Suprapubic skin (tissue), 4 donors: Measurements from ENCODE around the gene MUC5AC. TPM values are rescaled to one million over a fixed set of nuclear protein-coding genes. Genes with fewer than 3 reads are reported as not detected.

ENCODE experiments used
- DNase-seq, 2 donors: peaks; one replicate each; pipeline ENCODE4 v3.0.0-alpha.2; 2019; ENCODE audit warnings: low spot score in 2 of 2
- H3K27ac ChIP-seq: fragments of 200-600 bp; sonication (generic); one replicate; pipeline ENCODE4 v1.5.1; 2019
- H3K27me3 ChIP-seq: fragments of 200-600 bp; sonication (generic); one replicate; pipeline ENCODE4 v1.5.1; 2019
- H3K36me3 ChIP-seq: fragments of 200-600 bp; sonication (generic); one replicate; pipeline ENCODE4 v1.5.1; 2019
- H3K4me1 ChIP-seq: fragments of 200-600 bp; sonication (generic); one replicate; pipeline ENCODE4 v1.5.1; 2019
- H3K4me3 ChIP-seq: fragments of 200-600 bp; sonication (generic); one replicate; pipeline ENCODE4 v1.5.1; 2019; ENCODE audit warnings: mild to moderate bottlenecking
- H3K9me3 ChIP-seq: fragments of 200-600 bp; sonication (generic); one replicate; pipeline ENCODE4 v1.5.1; 2019
- CTCF ChIP-seq, 2 donors: fragments of 200-600 bp in 1 of 2; fragments of 450-650 bp in 1 of 2; sonication (generic) in 1 of 2; IDR thresholded peaks; one replicate each; pipeline ENCODE4 v1.5.1; 2016 to 2019; ENCODE audit warnings: antibody characterized with exemption in 2 of 2, mild to moderate bottlenecking in 1 of 2, moderate library complexity in 1 of 2
- EP300 ChIP-seq: sonication (generic); formaldehyde crosslinking; IDR thresholded peaks from one replicate; pipeline ENCODE4 v1.6.1; 2017; ENCODE audit warnings: antibody characterized with exemption
- POLR2A ChIP-seq, 2 donors: fragments of 450-650 bp; IDR thresholded peaks; one replicate each; pipeline ENCODE4 v1.6.1; 2017; ENCODE audit warnings: antibody characterized with exemption in 2 of 2, mild to moderate bottlenecking in 2 of 2, moderate library complexity in 2 of 2
- POLR2AphosphoS5 ChIP-seq, 3 donors: sonication (generic); formaldehyde crosslinking; IDR thresholded peaks; one replicate each; pipeline ENCODE4 v1.6.1; 2017; ENCODE audit warnings: antibody characterized with exemption in 3 of 3
- WGBS: methylation state at CpG from one replicate; pipeline ENCODE4 v1.1.5; 2018; 5-methylcytosine and 5-hydroxymethylcytosine counted together
- total RNA-seq, 4 donors: library from RNA; depleted of rRNA; stranded (reverse); fragments of >200 nt; gene quantifications; one replicate each; pipeline ENCODE4 v1.1.0, GENCODE V29; 2016

MUC5AC gene
- total RNA-seq, 4 donors from 2014 or later, result not detected

GRCh38 chr11:1229471-1230120 is 71.8 kb downstream of the MUC5AC start:
- no peaks in the 10 kb centered on the region for H3K9me3 ChIP-seq
- peaks cover 17% of the 10 kb centered on the region for H3K4me1 ChIP-seq
- peaks cover 90% of the 10 kb centered on the region for H3K27me3 ChIP-seq
- DNase-seq, result peak; percentile 44 to 73
- no peaks in the 10 kb centered on the region for H3K36me3 ChIP-seq
- no peak overlapping the region for H3K4me3 ChIP-seq
- H3K27ac ChIP-seq, result no peak overlapping the region
- TF ChIP-seq CTCF (IDR thresholded peaks at IDR 0.05) (no peak), POLR2AphosphoS5 (IDR thresholded peaks at IDR 0.05) (no peak), EP300 (no peak), POLR2A (IDR thresholded peaks at IDR 0.05) (no peak)
- WGBS, result 70% methylated on average over 4 of the region's 27 CpGs

GRCh38 chr11:1230121-1230455 is 72.3 kb downstream of the MUC5AC start:
- H3K27me3 ChIP-seq, result peaks cover 85% of the 10 kb centered on the region

GRCh38 chr11:1230456-1231395 is 73.0 kb downstream of the MUC5AC start:
- no peaks in the 10 kb centered on the region for H3K9me3 ChIP-seq
- H3K4me3 ChIP-seq, result no peak overlapping the region
- no peaks in the 10 kb centered on the region for H3K36me3 ChIP-seq
- TF ChIP-seq EP300 (no peak), CTCF (IDR thresholded peaks at IDR 0.05) (no peak), POLR2AphosphoS5 (IDR thresholded peaks at IDR 0.05) (no peak), POLR2A (IDR thresholded peaks at IDR 0.05) (no peak)
- H3K4me1 ChIP-seq, result peaks cover 13% of the 10 kb centered on the region
- 57% methylated on average over 3 of the region's 45 CpGs for WGBS
- DNase-seq, result peak; percentile 60 to 77
- H3K27me3 ChIP-seq, result peaks cover 79% of the 10 kb centered on the region
- no peak overlapping the region for H3K27ac ChIP-seq

More at GRCh38 chr11:1230121-1230455, 72.3 kb downstream of the MUC5AC start:
- TF ChIP-seq POLR2AphosphoS5 (IDR thresholded peaks at IDR 0.05), result no peak
- no peak for TF ChIP-seq CTCF (IDR thresholded peaks at IDR 0.05)
- TF ChIP-seq POLR2A (IDR thresholded peaks at IDR 0.05), result no peak
- TF ChIP-seq EP300, result no peak
- no peak overlapping the region for H3K27ac ChIP-seq
- DNase-seq, result peak in 1 of 2 donors; percentile 46
- WGBS, result no CpG with 5 or more reads among the region's 5 CpGs
- peaks cover 13% of the 10 kb centered on the region for H3K4me1 ChIP-seq
- H3K4me3 ChIP-seq, result no peak overlapping the region
- no peaks in the 10 kb centered on the region for H3K9me3 ChIP-seq
- H3K36me3 ChIP-seq, result no peaks in the 10 kb centered on the region

- H3K27me3 ChIP-seq, result peaks cover 71% of the 10 kb centered on the region
Measured at GRCh38 chr11:1231396-1232020, 73.8 kb downstream of the MUC5AC start.

GRCh38 chr11:1232021-1232882 is 74.5 kb downstream of the MUC5AC start:
- Histone ChIP-seq H3K4me1 (peaks cover 13% of the 10 kb centered on the region), H3K9me3 (no peaks in the 10 kb centered on the region), H3K4me3 (no peak overlapping the region), H3K27ac (no peak overlapping the region), H3K36me3 (no peaks in the 10 kb centered on the region), H3K27me3 (peaks cover 63% of the 10 kb centered on the region)
- 73% methylated on average over 12 of the region's 46 CpGs for WGBS
- TF ChIP-seq POLR2AphosphoS5 (IDR thresholded peaks at IDR 0.05), result no peak
- no peak for TF ChIP-seq POLR2A (IDR thresholded peaks at IDR 0.05)
- TF ChIP-seq CTCF (IDR thresholded peaks at IDR 0.05), result no peak
- no peak for TF ChIP-seq EP300
- peak; percentile 49 to 72 for DNase-seq

More at GRCh38 chr11:1231396-1232020, 73.8 kb downstream of the MUC5AC start:
- Histone ChIP-seq H3K27ac (no peak overlapping the region), H3K4me3 (no peak overlapping the region), H3K4me1 (peaks cover 13% of the 10 kb centered on the region), H3K9me3 (no peaks in the 10 kb centered on the region), H3K36me3 (no peaks in the 10 kb centered on the region)
- DNase-seq, result peak; percentile 52 to 72
- TF ChIP-seq POLR2AphosphoS5 (IDR thresholded peaks at IDR 0.05) (no peak), EP300 (no peak)
- WGBS, result no CpG with 5 or more reads among the region's 22 CpGs
